GM19395 (cell line): ENCODE measurements around the gene MACROD2.
A peak's percentile ranks its signal among the peaks of the same experiment; 100 is the strongest.
"Not testable (repeated sequence)": the region's sequence is repeated elsewhere in the genome, so short reads cannot be mapped to it uniquely, and the experiment has no call there.

Experiments used
- ATAC-seq: cut with Tn5 transposase; IDR thresholded peaks from one replicate; pipeline ENCODE4 v1.9.1; 2021; ENCODE audit warnings: mild to moderate bottlenecking, moderate library complexity; ENCODE audit not compliant: unreplicated experiment

MACROD2 gene

GRCh38 chr20:15119852-15120487, 1124.7 kb downstream of the MACROD2 start:
- ATAC-seq = no peak

DNA sequence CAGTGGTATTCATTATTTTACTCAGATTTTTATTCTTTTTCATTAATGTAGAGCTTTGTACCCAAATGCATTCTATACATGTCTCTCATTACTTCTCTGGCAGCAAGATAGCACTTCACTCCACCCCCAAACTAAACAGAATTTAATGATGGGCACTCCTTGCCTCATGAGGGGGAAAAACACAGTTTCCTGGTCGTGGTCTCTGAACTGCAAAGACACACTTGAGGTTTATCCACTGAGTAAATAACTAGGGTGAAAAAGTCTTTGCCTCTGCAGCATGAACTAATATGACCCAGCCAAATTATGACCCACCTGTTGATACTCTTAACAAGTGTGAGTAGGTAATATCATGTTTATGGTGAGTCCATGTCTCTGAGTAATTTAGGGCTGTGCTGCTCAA, 1127.3 kb downstream of the MACROD2 start:
- no peak for ATAC-seq

DNA sequence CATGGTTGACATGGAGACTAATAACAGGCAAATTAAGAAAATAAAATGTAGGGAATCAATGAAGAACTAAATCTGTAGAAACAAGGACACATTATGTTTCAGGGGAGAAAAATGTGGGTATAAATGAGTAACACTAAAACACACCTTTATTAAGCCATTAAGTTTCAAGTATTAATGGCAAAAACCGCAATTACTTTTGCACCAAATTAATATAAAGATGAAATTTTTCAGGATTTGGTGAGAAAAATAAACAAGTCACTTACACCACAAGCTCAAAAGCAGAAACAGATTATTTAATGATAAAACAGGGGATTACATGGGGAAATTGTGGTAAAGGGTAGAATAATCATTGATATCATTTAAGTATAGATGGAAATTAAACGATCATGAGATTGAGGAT, 1135.9 kb downstream of the MACROD2 start:
- ATAC-seq = no peak

DNA sequence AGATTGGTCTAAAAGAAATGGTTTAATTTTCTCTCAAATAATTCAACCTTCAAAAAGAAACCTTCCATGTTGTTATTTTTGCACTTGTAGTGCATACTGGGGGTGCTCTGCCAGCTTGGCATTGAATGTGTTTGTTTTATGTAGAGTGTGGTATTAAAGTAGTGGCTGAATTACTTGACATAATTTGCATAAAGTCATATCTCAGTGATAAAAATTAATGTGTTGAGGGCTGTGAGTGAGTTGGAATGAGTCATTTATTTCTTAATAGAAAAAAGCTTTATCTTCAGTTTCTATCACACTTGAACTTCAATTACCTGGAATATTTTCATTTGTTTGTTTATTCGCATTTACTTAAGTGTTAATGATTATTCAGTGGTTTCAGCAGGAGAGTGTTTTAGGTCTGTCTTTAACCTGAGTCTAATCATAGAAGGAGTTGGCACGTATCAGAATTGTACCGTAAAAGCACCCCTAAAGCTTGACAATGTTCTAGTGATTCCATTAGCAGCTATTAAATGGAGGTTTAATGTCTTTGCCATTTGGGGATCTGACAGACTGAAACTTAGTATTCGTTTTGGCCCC, 1143.3 kb downstream of the MACROD2 start:
- no peak for ATAC-seq

- no peak for ATAC-seq
Measured at GRCh38 chr20:15139522-15139921, 1144.2 kb downstream of the MACROD2 start.

GRCh38 chr20:15140286-15140685, 1145.0 kb downstream of the MACROD2 start:
- ATAC-seq = no peak

GRCh38 chr20:15140940-15141339, 1145.6 kb downstream of the MACROD2 start:
- not testable (repeated sequence) for ATAC-seq

DNA sequence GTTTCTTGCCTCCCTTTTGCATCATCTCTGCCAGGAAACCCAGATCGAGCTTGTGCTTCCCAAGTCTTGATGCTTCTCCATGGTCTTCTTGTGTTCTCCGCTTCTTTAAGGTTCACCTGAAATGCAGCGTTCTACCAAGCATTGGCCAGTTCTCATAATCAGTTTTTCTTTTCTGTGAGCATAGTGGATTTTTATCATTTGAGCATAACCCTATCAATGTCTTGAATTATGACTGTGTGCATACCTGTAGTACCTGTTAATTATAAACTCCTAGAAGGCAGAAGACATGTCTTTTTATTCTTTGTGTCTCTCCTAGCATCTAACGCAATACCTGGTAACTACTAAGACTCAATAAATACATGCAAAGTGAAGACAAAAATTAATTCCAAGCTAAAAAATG, 1146.5 kb downstream of the MACROD2 start:
- no peak for ATAC-seq

DNA sequence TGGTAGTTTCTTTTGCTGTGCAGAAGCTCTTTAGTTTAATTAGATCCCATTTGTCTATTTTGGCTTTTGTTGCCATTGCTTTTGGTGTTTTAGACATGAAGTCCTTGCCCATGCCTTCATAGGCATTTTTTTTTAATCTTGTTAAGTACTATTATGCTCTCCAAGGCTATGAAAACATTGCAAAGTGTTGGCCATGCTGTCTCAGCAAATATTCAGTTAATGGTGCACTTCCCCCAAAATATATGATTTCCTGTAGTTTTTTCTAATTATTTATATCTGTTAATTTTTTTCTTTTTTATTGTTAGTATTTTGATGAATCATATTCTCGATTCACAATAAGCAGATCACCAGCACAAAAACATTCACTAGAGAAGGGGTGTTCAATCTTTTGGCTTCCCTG, 1148.2 kb downstream of the MACROD2 start:
- no peak for ATAC-seq

- no peak for ATAC-seq
Measured at GRCh38 chr20:15144916-15145315, 1149.6 kb downstream of the MACROD2 start.

GRCh38 chr20:15146948-15147347, 1151.6 kb downstream of the MACROD2 start:
- ATAC-seq = no peak

DNA sequence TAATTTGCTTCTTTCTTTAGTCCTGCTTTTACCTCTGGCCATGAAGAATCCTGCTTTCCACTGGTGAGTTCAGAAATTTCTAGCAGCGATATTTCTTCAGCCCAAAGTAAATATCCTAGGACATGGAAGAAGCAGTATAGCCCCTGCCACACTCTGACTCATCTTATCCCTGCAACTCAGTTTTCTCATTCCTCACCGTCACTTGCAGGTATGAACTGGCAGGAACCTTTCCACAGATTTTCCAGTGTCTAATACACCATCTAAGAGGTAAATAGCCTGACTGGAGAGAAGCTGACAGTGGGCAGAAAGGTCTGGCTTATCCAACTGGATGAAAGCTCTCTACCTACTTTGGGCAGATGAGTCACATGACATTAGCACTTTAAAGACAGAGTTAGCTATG, 1158.8 kb downstream of the MACROD2 start:
- ATAC-seq = no peak

- no peak for ATAC-seq
Measured at GRCh38 chr20:15155848-15156401, 1160.6 kb downstream of the MACROD2 start.

- no peak for ATAC-seq
Measured at GRCh38 chr20:15158533-15158932, 1163.2 kb downstream of the MACROD2 start.

- ATAC-seq = peak; percentile 81
Measured at GRCh38 chr20:15162079-15162647, 1166.8 kb downstream of the MACROD2 start.

DNA sequence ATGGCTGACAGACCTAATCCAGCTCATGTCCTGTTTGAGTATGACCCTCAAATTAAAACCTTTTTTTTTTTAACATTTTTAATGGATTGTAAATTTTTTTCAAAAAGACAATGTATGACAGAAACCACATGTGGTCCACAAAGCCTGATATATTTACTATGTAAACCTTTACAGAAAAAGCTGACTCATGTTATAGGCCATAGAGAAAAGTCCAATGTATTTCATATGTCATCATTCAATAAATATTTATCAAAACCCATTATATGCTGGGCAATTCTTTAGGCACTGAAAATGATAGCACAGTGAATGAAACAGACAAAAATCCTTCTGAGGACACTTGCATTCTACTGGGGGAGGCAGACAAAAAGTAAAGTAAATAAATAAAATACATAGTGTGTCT, 1168.3 kb downstream of the MACROD2 start:
- no peak for ATAC-seq

DNA sequence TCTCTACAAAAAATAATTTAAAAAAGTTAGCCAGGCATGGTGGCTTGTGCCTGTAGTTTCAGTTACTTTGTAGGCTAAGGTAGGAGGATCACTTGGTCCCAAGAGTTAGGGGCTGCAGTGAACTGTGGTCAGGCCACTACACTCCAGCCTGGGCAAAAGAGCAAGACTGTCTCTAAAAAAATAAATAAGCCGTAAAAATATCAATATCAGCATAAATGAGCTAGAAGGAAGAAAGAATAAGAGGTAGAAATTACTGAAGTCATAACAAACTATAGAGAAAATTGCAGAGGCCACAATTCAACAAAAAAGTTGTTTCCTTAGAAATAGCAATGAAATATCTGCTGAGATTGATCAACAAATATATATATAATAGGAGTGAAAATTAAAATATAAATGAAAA, 1169.4 kb downstream of the MACROD2 start:
- no peak for ATAC-seq

- ATAC-seq = no peak
Measured at GRCh38 chr20:15166744-15167143, 1171.4 kb downstream of the MACROD2 start.

- ATAC-seq = no peak
Measured at GRCh38 chr20:15171016-15171415, 1175.7 kb downstream of the MACROD2 start.

- ATAC-seq = no peak
Measured at GRCh38 chr20:15176929-15177328, 1181.6 kb downstream of the MACROD2 start.

DNA sequence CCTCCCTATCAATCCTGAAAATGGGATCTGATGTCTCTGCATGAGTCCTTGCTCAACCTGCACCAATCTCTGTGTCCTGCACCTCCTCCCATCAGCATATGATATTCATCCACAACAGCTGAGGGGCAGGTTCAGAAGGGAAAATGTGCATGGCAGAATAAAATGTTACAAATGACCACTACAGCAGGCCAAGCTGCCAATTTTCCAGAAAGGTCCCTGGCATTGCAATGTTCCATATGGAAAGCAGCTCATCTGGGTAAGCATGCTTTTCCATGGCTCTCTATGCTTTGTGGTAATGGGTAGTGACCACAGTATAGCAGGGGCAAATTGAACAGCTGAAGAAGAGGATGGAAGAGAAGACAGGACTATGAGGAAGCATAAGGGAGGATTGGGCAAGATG, 1183.3 kb downstream of the MACROD2 start:
- ATAC-seq = no peak

- no peak for ATAC-seq
Measured at GRCh38 chr20:15179381-15179780, 1184.1 kb downstream of the MACROD2 start.
